Tibial nerve (tissue), 4 donors: ENCODE data around the gene HAGH. TPM values are rescaled to one million over a fixed set of nuclear protein-coding genes. Genes with fewer than 3 reads are reported as not detected.

Source experiments
- DNase-seq, 2 donors: peaks; one replicate each; pipeline ENCODE4 v3.0.0-alpha.2; 2019; ENCODE audit warnings: low spot score in 2 of 2
- H3K27ac ChIP-seq, 4 donors: fragments of 200-600 bp; sonication (generic) in 3 of 4; one replicate each; pipeline ENCODE4 v1.5.1; 2017 to 2019; ENCODE audit warnings: mild to moderate bottlenecking in 1 of 4
- H3K27me3 ChIP-seq, 2 donors: fragments of 200-600 bp; sonication (generic) in 1 of 2; one replicate each; pipeline versions ENCODE4 v1.5.1 to v1.6.0; 2017 to 2019
- H3K36me3 ChIP-seq, 3 donors: fragments of 200-600 bp; sonication (generic); one replicate each; pipeline ENCODE4 v1.5.1; 2018 to 2019
- H3K4me1 ChIP-seq, 4 donors: fragments of 200-600 bp; sonication (generic) in 3 of 4; one replicate each; pipeline ENCODE4 v1.5.1; 2017 to 2019
- H3K4me3 ChIP-seq, 4 donors: fragments of 200-600 bp; sonication (generic) in 3 of 4; one replicate each; pipeline ENCODE4 v1.5.1; 2017 to 2019; ENCODE audit warnings: mild to moderate bottlenecking in 1 of 4, moderate library complexity in 1 of 4
- H3K9me3 ChIP-seq, 4 donors: fragments of 200-600 bp; sonication (generic) in 3 of 4; one replicate each; pipeline ENCODE4 v1.5.1; 2017 to 2019
- CTCF ChIP-seq, 5 experiments: fragments of 200-600 bp in 3 of 5; fragments of 450-650 bp in 2 of 5; sonication (generic) in 3 of 5; IDR thresholded peaks; one replicate each; pipeline ENCODE4 v1.5.1; 2016 to 2019; ENCODE audit warnings: antibody characterized with exemption in 5 of 5, mild to moderate bottlenecking in 3 of 5, moderate library complexity in 2 of 5
- EP300 ChIP-seq, 2 donors: sonication (generic); formaldehyde crosslinking; IDR thresholded peaks; one replicate each; pipeline ENCODE4 v1.6.1; 2017; ENCODE audit warnings: antibody characterized with exemption in 2 of 2, mild to moderate bottlenecking in 1 of 2
- POLR2A ChIP-seq, 2 donors: fragments of 450-650 bp; IDR thresholded peaks; one replicate each; pipeline ENCODE4 v1.6.1; 2017; ENCODE audit warnings: antibody characterized with exemption in 2 of 2, mild to moderate bottlenecking in 2 of 2, moderate library complexity in 2 of 2
- WGBS, 2 donors: methylation state at CpG; one replicate each; pipeline ENCODE4 v1.1.5; 2018; 5-methylcytosine and 5-hydroxymethylcytosine counted together
- total RNA-seq, 4 donors: library from RNA; depleted of rRNA; stranded (reverse); fragments of >200 nt; gene quantifications; one replicate each; pipeline ENCODE4 v1.1.0, GENCODE V29; 2016

The HAGH gene
- total RNA-seq, 4 donors from 2014 or later: 89.2 to 161 (median 100) TPM

- Histone ChIP-seq H3K27ac (peak overlapping the region in 3 of 4 donors; percentile 93 to 95 (median 93)), H3K4me1 (peaks cover 0 to 61% (median 28%) of the 10 kb centered on the region in 4 donors), H3K36me3 (peaks cover 0 to 54% (median 0%) of the 10 kb centered on the region in 3 donors), H3K9me3 (no peaks in the 10 kb centered on the region), H3K27me3 (no peaks in the 10 kb centered on the region), H3K4me3 (peak overlapping the region; percentile 67 to 96 (median 80))
- TF ChIP-seq POLR2A (IDR thresholded peaks at IDR 0.05) (no peak), EP300 (IDR thresholded peaks at IDR 0.05) (no peak), CTCF (IDR thresholded peaks at IDR 0.05) (no peak)
- WGBS, 2 donors: 30 to 31% methylated on average over 20 to 23 of the region's 45 CpGs
- DNase-seq: no peak
Measured at GRCh38 chr16:1773703-1774447, 52.8 kb downstream of the HAGH start.

DNA sequence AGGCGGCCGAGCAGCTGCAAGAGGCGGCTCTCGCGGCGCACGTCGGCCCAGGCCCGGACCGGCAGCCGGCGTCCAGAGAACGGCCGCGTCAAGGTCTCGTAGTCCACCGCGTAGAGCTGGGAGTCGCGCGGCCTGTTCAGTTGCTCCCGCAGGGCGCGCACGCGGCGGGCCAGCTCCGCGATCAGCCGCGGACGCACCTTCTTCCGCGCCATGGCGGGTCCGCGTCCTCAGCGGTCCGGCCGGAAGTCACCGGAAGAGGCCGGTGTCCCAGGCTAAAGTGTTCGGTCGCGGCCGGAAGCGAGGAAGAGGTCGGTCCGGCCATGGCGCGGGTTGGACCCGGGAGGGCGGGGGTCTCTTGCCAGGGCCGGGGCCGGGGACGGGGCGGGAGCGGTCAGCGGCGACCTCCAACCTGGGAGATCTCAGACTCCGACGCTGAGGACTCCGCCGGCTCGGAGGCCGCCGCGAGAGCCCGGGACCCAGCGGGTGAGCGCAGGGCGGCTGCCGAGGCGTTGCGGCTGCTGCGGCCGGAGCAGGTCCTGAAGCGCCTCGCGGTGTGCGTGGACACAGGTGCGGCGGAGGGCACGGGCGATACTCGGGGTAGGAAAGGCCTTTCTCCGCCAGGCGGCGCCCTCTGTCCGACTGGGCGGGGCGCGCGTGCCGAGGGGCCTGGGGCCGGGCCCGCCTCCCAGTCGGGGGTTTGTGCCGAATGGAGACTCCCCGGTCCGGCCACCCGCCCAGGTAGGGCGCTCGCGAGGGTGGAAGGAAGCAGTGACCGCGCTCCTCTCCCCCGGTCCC is 53.5 kb downstream of the HAGH start, which contains the start of gene MRPS34:
TSS of gene MRPS34 (minus strand) at position 227 of the 795 bp plus-strand sequence. CDS start at position 212, 15 bp downstream.
- H3K36me3 ChIP-seq: peaks cover 0 to 54% (median 0%) of the 10 kb centered on the region in 3 donors
- WGBS, 2 donors: 0 to 1% methylated on average over 16 to 34 of the region's 108 CpGs
- H3K27me3 ChIP-seq: no peaks in the 10 kb centered on the region
- TF ChIP-seq EP300 (IDR thresholded peaks at IDR 0.05) (peak; percentile 52 to 90), POLR2A (IDR thresholded peaks at IDR 0.05) (peak in 1 of 2 donors; percentile 57), CTCF (IDR thresholded peaks at IDR 0.05) (peak; percentile 59 to 87 (median 79))
- peaks cover 0 to 61% (median 28%) of the 10 kb centered on the region in 4 donors for H3K4me1 ChIP-seq
- H3K27ac ChIP-seq: peak within 1 kb of the TSS; percentile 69 to 95 (median 93)
- peak within 1 kb of the TSS; percentile 67 to 96 (median 80) for H3K4me3 ChIP-seq
- DNase-seq: peak; percentile 63 to 69
- H3K9me3 ChIP-seq: no peaks in the 10 kb centered on the region

GRCh38 chr16:1772362-1772907 is 54.2 kb downstream of the HAGH start, which contains the start of gene EME2:
Gene EME2, plus strand, starts transcription at chr16:1772810. Its CDS starts 418 bp downstream, at chr16:1773228.
- Histone ChIP-seq H3K36me3 (peaks cover 0 to 54% (median 0%) of the 10 kb centered on the region in 3 donors), H3K4me3 (peak within 1 kb of the TSS; percentile 67 to 96 (median 80)), H3K4me1 (peaks cover 0 to 61% (median 28%) of the 10 kb centered on the region in 4 donors), H3K27me3 (no peaks in the 10 kb centered on the region), H3K9me3 (no peaks in the 10 kb centered on the region), H3K27ac (peak within 1 kb of the TSS; percentile 69 to 95 (median 93))
- no peak for DNase-seq
- no peak for TF ChIP-seq POLR2A (IDR thresholded peaks at IDR 0.05)
- no peak for TF ChIP-seq CTCF (IDR thresholded peaks at IDR 0.05)
- TF ChIP-seq EP300 (IDR thresholded peaks at IDR 0.05): no peak
- WGBS, 2 donors: 0 to 1% methylated on average over 30 to 50 of the region's 53 CpGs

DNA sequence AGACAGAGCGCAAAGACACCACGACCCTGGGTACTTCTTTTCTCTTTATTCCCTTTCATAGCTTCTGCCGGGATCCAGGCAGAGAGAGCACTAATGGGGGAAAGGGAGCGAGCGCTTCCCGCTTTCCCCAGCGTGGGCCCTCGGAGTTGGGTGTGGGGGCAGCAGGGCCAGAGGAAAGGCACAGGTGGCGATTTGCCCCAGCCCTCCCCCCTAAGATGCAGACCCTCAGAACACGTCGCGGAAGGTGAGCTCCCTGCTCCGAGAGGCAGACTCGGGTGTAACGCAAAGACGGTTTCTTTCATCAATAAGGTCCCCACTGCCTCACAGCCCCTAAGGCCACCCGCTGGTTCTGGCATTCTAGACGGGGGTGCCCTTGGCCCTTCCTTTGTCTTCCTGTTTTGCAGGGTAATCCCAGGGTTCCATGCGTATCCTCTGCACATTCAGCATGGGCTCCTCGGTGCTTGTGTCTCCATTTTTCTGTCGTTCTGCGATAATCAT is 54.7 kb downstream of the HAGH start:
- peaks cover 0 to 54% (median 0%) of the 10 kb centered on the region in 3 donors for H3K36me3 ChIP-seq
- no peaks in the 10 kb centered on the region for H3K9me3 ChIP-seq
- WGBS, 2 donors: 8 to 12% methylated on average over 18 to 22 of the region's 22 CpGs
- DNase-seq: no peak
- peak overlapping the region; percentile 61 to 93 (median 80) for H3K27ac ChIP-seq
- peak overlapping the region; percentile 67 to 96 (median 80) for H3K4me3 ChIP-seq
- TF ChIP-seq CTCF (IDR thresholded peaks at IDR 0.05) (no peak), POLR2A (IDR thresholded peaks at IDR 0.05) (no peak), EP300 (IDR thresholded peaks at IDR 0.05) (no peak)
- H3K27me3 ChIP-seq: no peaks in the 10 kb centered on the region
- H3K4me1 ChIP-seq: peaks cover 0 to 61% (median 28%) of the 10 kb centered on the region in 4 donors
